Effector memory CD8-positive, alpha-beta T cell (primary cell): ENCODE data around the gene TCEAL2.
A peak's percentile ranks its signal among the peaks of the same experiment; 100 is the strongest.

Experiments used
- ATAC-seq: fragments of 150-1000 bp; cut with Tn5 transposase; replicated peaks from 2 replicates; pipeline ENCODE4 v1.10.0; 2021; ENCODE audit warnings: mild to moderate bottlenecking, moderate library complexity
- DNase-seq, 3 experiments: peaks; one replicate each; pipeline ENCODE4 v3.0.0; 2021
- H3K27ac Mint-ChIP-seq, 2 donors: one replicate each; pipeline ENCODE4 v1.8.0; 2022; ENCODE audit warnings: mild to moderate bottlenecking in 2 of 2, mixed read lengths in 2 of 2, moderate library complexity in 2 of 2
- H3K27me3 Mint-ChIP-seq, 2 donors: one replicate each; pipeline ENCODE4 v1.8.0; 2022; ENCODE audit warnings: mixed read lengths in 2 of 2
- H3K36me3 Mint-ChIP-seq: one replicate; pipeline ENCODE4 v1.8.0; 2022; ENCODE audit warnings: mild to moderate bottlenecking, moderate library complexity, mixed read lengths; ENCODE audit not compliant: insufficient read depth
- H3K4me1 Mint-ChIP-seq, 2 donors: one replicate each; pipeline ENCODE4 v1.8.0; 2022; ENCODE audit warnings: low read depth in 2 of 2, mixed read lengths in 2 of 2
- H3K4me3 Mint-ChIP-seq, 2 donors: one replicate each; pipeline ENCODE4 v1.8.0; 2022; ENCODE audit warnings: mild to moderate bottlenecking in 2 of 2, mixed read lengths in 2 of 2, moderate library complexity in 2 of 2
- H3K9me3 Mint-ChIP-seq, 2 donors: one replicate each; pipeline ENCODE4 v1.8.0; 2022; ENCODE audit warnings: mixed read lengths in 2 of 2

Gene TCEAL2

DNA sequence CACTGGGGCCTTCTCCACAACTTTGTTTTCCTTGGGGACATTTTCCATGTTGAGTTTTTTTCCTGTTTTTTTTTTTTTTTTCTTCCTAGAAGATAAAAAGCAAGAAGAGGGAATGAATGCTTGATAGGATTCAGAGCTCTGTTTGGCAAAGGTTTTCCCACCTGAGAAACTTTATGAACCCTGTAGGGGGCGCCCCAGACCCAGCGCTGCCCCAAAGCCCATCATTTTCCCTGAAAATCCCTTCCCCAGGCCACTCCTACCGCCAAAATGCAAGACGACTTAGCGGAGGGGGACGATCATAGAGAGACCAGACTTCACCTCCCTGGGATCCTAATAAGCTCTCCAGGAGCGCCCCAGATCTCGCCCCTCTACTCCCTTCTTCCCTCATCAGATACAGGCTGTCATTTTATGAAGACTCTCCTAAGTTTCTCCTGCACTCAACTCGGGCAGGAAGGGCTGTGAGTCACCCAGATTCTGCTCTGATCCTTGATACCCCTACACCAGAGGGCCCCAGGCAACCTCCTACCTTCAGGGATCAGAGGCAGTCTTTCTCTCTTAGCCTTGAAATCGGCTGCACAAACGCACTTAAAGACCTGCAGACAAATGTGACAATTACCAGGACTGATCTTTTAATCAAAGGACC is 28.9 kb downstream of the TCEAL2 start:
- Mint-ChIP-seq H3K9me3 (no peaks in the 10 kb centered on the region), H3K27me3 (no peaks in the 10 kb centered on the region), H3K27ac (peak overlapping the region; percentile 97 to 99), H3K36me3 (peaks cover 8% of the 10 kb centered on the region), H3K4me3 (peak overlapping the region; percentile 90 to 99), H3K4me1 (peaks cover 15 to 19% of the 10 kb centered on the region in 2 donors)
- DNase-seq (peak in 1 of 3 experiments; percentile 1), ATAC-seq (peak; percentile 7)

DNA sequence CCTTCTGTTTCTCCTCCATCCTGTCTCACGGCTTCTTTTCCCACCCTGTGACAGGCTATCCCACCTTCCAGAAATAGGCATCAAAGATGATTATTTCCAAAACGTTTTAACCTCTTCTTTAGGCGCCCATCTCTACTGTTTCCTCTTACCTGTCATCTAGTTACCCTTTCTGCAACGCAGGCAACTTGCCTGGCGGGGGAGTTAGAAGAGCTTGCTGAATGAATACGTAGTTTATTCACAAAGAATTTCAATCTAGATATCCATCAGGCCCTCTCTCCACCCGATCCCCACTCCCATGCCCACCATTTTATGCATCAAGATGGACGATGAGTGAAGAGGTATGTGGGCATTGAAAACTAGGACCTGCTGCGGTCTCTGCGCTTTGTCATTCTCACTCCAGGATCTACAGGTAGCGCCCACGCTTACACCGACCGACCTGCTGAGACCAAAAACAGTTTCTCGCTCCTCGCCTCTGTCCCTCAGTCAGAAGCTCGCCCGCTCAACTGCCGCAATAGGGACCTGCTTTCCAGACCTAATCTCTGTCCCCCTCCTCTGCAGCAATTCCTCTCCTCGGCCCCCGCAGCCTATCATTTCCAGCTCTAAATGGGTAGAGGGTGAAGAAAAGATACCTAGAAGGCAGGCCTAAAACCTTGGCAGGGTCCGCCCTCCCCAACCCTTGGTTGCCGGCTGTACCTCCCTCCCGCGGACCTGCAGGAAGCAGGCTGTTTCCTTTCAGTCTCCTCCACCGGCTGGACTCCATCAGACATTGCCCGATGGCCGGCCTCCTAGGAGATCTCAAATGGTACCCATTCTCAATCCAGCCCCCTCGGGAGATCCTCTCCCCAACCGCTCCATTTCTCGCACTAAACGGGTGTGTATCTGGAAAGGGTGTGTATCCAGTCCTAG is 29.7 kb downstream of the TCEAL2 start:
- peak overlapping the region; percentile 90 to 99 for H3K4me3 Mint-ChIP-seq

DNA sequence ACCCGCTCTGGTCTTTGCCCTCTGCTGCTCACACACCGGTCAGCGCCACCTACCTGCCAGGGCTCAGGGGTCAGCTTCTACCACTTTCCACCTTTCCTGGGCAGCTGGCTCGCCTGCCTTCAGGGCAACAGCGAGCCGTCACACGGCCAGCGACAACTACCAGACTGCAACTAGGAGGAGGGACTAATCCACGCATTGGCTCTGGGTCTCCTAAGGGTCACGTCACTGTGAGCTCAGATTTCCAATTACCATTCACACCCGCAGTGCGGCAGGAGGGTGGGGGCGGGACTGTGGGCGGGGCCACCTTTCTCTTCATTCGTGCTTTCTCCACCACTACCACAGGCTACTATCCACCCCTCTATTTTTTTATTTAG is 30.3 kb downstream of the TCEAL2 start, which contains the start of gene BEX5:
Gene BEX5 (minus strand): TSS at position 172 of the 374 bp plus-strand sequence. CDS start 1,712 bp downstream, outside the sequence.
- no peaks in the 10 kb centered on the region for H3K27me3 Mint-ChIP-seq
- ATAC-seq (peak; percentile 95), DNase-seq (peak; percentile 24 to 40 (median 35))
- peaks cover 15 to 19% of the 10 kb centered on the region in 2 donors for H3K4me1 Mint-ChIP-seq
- H3K4me3 Mint-ChIP-seq = peak within 1 kb of the TSS; percentile 90 to 99
- peaks cover 8% of the 10 kb centered on the region for H3K36me3 Mint-ChIP-seq
- H3K9me3 Mint-ChIP-seq = no peaks in the 10 kb centered on the region
- H3K27ac Mint-ChIP-seq = peak within 1 kb of the TSS; percentile 97 to 99

More for the DNA sequence above, 29.7 kb downstream of the TCEAL2 start:
- ATAC-seq (peak; percentile 43), DNase-seq (peak in 1 of 3 experiments; percentile 8)
- no peaks in the 10 kb centered on the region for H3K27me3 Mint-ChIP-seq
- no peaks in the 10 kb centered on the region for H3K9me3 Mint-ChIP-seq
- H3K36me3 Mint-ChIP-seq = peaks cover 8% of the 10 kb centered on the region
- peak overlapping the region; percentile 97 to 99 for H3K27ac Mint-ChIP-seq
- peaks cover 15 to 19% of the 10 kb centered on the region in 2 donors for H3K4me1 Mint-ChIP-seq
